NCI-H82 treated with DMSO at 0.1 percent for 48 hours (cell line): Measurements from ENCODE around the gene SCARF2.
"Not testable (repeated sequence)": the region's sequence is repeated elsewhere in the genome, so short reads cannot be mapped to it uniquely, and the experiment has no call there.

Source experiments
- DNase-seq: peaks from one replicate; lab custom pipeline; 2025; ENCODE audit not compliant: unreplicated experiment; lab: John Stamatoyannopoulos, UW

The SCARF2 gene, protein sequence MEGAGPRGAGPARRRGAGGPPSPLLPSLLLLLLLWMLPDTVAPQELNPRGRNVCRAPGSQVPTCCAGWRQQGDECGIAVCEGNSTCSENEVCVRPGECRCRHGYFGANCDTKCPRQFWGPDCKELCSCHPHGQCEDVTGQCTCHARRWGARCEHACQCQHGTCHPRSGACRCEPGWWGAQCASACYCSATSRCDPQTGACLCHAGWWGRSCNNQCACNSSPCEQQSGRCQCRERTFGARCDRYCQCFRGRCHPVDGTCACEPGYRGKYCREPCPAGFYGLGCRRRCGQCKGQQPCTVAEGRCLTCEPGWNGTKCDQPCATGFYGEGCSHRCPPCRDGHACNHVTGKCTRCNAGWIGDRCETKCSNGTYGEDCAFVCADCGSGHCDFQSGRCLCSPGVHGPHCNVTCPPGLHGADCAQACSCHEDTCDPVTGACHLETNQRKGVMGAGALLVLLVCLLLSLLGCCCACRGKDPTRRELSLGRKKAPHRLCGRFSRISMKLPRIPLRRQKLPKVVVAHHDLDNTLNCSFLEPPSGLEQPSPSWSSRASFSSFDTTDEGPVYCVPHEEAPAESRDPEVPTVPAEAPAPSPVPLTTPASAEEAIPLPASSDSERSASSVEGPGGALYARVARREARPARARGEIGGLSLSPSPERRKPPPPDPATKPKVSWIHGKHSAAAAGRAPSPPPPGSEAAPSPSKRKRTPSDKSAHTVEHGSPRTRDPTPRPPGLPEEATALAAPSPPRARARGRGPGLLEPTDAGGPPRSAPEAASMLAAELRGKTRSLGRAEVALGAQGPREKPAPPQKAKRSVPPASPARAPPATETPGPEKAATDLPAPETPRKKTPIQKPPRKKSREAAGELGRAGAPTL

DNA sequence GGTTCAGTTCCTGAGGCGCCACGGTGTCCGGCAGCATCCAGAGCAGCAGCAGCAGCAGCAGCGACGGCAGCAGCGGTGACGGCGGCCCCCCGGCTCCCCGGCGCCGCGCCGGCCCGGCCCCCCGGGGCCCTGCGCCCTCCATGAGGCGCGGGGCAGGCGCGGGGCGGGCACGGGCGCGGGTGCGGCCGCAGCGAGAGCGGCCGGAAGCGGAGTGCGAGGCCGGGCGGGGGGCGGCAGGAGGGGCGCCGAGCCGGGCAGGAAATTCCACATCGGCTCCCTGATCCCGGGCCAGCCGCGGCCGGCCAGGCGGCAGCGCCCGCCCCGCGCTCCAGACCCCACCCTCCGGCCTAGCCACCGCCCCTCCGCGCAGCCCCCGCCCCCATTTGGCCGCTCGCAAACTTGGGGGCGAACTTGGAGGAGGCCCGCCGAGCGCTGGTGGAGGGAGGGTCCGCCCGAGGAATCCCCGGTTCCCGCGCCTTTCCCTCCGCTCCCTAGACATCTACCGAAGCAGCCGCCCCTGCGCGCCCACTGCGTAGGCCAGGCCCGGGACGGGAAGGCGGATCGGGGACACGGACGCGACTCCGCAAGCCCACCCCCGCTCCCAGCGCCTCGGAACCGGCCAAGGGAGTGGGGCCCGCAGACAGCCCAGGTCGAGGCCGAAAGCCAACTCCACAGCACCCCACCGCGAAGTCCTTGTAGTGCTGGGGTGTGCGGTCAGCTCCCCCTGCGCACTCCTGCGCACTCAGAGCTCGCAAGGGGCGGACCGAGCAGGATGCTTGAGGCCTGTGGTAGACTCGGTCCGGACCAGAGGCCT lies at the start of gene SCARF2:
Gene SCARF2 (minus strand): TSS at position 213 of the 814 bp plus-strand sequence. CDS start 71 bp downstream, at position 142.
- DNase-seq = no peak

DNA sequence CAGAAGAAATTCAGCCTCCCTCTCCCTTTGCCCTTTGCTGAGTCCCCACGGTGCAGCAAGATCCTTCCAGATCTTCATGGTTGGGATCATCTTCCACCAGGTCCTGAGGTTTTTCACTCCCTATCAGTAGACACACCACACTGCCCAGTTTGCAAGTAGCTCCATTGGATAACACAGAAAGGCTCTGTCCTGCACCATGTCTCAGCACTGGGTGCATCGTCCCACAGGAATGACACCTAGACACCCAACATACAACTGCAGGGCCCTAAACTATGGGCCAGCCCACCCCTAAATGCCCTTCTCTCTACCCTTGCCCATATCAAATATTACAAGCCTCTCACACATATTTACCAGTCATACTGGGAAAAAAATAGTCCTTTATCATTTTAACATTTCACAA lies 48.6 kb upstream of the SCARF2 start:
- no peak for DNase-seq

DNA sequence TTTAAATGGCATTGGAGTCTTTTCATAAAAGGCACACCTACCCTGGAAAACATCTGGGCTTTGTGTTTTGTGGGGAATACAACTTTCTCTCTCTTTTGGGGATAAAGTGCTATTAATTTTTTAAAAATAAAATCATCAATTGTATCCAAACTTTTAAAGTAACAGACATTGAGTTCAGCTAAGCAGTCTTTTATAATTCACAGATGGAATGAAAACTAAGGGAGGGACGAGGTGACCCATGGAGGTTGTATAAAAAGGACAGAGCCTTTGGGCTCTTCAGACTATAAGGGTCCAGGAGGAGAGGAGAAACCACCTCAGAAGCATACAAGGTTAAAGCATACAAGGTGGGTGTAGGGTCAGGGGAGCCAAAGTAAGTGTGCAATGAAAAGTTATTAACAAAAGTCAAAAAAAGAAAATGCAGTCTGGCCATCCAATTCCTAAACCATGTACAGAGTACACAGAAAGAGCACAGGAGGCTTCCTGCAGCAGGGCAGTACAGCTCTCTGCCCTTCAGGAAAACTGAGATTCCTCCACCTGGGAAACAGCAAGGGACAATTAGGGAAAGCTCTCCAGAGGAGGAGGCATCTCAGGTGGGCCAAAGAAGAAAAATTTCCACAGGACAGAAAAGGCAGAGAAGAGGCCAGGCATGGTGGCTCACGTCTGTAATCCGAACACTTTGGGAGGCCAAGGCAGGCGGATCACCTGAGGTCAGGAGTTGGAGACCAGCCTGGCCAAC lies 47.5 kb upstream of the SCARF2 start:
- no peak for DNase-seq

DNA sequence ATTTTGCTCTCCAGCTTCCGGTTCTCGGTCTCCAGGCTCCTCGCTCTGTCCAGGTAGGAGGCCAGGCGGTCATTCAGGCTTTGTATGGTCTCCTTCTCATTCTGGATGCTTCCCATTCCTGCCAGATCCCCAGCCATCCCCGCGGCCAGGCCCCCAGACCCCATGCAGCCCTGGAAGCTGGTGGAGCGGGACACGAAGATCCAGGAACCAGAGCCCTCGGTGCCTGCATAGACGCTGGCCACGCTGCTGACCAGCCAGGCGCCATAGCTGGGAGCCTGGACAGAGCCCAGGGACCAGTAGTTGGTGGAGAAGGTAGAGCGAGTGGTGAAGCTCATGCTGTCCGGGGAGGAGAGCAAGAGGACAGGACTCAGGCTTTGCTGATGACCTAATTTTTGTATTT lies 46.1 kb upstream of the SCARF2 start:
- no peak for DNase-seq

DNA sequence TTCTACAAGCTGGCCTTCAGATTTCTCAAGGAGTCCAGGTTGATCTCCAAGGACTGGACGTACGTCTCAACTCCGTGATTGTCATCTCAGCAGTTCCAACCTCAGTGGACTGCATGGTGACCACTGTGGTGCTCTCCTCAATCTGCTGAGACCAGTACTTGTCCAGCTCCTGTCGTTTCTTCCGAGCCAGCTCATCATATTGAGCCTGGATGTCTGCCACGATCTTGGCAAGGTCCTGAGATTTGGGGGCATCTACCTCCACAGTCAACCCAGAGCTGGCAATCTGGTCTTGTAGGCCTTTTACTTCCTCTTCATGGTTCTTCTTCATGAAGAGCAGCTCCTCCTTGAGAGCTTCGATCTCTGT lies 45.5 kb upstream of the SCARF2 start:
- DNase-seq = not testable (repeated sequence)

DNA sequence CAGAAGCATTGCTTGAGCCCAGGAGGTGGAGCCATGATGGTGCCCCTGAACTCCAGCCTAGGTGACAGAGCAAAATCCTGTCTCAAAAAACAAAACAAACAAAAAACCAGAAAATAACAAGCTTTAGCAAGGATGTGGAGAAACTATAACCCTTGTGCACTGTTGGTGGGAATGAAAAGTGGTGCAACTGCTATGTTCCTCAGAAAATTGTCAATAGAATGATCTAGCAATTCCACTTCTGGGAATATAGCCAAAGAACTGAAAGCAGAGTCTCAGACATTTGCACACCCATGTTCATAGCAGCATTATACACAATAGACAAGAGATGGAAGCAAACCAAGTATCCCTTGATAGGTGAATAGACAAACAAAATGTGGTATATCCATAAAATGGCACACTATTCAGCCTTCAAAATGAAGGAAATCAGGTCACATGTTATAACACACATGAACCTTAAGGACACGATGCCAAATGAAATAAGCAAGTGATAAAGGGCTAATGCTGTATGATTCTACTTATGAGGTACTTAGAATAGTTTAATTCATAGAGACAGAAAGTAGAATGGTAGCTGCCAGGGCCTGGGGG lies 42.1 kb upstream of the SCARF2 start:
- DNase-seq = no peak

DNA sequence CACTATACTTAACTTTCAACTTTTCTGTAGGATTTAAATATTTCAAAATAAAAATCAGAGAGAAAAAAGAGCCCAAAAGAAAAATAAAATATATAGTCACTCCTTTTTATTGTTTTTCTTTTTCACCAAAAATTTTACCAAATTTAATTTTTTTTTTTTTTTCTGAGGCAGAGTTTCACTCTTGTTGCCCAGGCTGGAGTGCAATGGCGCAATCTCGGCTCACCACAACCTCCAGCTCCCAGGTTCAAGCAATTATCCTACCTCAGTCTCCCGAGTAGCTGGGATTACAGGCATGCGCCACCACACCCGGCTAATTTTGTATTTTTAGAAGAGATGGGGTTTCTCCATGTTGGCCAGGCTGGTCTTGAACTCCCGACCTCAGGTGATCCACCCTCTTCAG lies 40.4 kb upstream of the SCARF2 start:
- DNase-seq = not testable (repeated sequence)

DNA sequence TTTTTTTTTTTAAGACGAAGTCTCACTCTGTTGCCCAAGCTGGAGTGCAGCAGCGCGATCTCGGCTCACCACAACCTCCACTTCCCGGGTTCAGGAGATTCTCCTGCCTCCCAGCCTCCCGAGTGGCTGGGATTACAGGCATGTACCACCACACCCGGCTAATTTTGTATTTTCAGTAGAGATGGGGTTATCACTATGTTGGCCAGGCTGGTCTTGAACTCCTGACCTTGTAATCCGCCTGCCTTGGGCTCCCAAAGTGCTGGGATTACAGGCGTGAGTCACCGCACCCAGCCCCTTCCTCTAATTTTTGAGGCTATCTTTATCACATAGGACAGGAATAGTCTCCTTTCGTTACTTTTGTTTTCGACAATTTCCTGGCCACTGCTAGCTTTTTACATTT lies 37.9 kb upstream of the SCARF2 start:
- not testable (repeated sequence) for DNase-seq

DNA sequence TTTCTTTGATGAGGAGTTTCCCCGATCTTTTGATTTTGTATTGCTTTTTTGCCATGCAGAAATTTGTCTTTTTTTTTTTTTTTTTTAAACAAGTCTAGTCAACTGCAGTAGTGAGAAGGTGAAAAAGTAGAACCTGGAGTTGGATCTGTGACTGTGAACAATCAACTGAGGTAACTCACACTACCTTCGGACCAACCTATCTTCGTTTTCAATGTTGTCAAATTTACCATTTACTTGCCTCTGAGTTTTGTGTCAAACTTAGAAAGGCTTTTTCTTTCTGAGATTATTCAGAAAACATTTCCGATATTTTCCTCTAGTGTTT lies 37.5 kb upstream of the SCARF2 start:
- no peak for DNase-seq

DNA sequence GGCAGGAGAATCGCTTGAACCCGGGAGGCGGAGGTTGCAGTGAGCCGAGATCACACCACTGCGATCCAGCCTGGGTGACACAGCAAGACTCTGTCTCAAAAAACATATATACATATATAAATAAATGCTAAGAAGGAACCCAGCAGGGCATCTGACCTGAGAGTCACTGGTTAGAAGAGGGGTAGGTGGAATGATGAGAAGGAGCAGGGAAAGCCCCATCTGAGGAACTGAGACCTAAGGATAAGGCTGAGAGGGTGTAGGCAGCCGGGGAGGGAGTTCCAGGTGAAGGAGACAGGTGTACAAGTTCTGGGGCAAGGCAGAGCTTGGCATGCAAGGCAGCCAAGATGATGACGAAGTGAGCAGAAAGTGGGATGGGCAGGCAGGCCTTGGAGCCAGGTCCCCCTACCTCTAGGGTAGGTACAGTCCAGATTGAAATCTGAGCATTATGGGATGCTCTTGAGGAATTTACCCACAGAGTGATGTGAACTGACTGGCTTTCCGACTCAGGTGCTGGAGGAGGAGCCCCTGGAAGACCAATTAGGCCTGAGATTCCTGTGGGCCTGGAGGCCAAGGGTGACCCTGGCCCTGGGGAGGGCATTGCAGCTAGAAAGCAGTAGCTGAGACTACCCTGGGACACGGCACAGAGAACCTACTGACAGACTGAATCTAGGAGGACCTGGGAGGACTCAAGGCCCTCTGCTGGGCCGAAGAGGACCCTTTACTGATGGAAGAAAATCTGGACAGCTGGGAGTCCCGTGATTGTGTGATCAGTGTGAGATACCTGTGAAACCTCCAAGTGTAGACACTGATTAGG lies 35.2 kb upstream of the SCARF2 start:
- DNase-seq = no peak

DNA sequence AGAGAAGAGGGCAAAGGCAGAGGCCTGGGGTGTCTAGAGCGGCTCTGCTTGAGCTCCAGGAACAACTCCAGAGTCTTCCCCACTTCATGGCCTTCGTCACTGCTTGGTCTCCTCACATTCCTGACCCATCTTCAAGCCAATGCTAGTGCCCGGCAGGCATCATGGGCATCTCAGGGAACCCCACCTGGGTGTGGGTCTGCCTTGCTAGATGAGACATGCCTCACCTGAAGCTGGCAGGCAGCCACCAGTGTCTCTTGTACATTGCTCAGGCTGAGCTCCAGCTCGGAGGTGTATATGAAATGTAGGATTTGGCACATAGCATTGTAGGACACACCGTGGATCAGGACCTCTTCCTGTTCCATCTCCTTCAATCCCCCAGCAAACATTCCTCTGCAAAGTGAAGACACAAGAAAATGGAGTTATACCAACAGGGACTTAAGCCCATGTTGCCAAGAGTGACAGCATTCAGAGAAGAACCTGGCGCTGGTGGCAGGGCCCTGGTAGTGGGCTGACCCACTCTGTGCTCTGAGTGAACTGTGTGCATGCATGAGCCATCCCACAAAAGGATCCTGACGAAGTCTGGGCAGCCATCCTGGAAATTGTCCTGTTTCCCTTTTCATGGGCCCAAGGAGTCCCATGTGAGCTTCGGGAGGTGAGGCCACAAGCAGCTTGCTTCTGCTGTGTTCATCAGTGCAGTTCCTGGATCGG lies 33.7 kb upstream of the SCARF2 start:
- DNase-seq = no peak

DNA sequence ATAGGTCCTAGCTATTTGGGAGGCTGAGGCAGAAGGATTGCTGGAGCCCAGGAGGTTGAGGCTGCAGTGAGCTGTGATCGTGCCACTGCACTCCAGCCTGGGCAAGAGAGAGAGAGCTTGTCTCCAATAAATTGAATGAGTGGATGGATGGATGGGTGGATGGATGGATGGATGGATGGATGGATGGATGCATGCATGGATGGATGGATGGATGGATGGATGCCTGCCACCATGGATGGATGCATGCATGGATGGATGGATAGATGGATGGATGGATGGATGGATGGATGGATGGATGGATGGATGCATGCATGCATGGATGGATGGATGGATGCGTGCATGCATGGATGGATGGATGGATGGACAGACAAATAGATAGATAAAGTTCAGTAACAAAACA lies 32.9 kb upstream of the SCARF2 start:
- not testable (repeated sequence) for DNase-seq

DNA sequence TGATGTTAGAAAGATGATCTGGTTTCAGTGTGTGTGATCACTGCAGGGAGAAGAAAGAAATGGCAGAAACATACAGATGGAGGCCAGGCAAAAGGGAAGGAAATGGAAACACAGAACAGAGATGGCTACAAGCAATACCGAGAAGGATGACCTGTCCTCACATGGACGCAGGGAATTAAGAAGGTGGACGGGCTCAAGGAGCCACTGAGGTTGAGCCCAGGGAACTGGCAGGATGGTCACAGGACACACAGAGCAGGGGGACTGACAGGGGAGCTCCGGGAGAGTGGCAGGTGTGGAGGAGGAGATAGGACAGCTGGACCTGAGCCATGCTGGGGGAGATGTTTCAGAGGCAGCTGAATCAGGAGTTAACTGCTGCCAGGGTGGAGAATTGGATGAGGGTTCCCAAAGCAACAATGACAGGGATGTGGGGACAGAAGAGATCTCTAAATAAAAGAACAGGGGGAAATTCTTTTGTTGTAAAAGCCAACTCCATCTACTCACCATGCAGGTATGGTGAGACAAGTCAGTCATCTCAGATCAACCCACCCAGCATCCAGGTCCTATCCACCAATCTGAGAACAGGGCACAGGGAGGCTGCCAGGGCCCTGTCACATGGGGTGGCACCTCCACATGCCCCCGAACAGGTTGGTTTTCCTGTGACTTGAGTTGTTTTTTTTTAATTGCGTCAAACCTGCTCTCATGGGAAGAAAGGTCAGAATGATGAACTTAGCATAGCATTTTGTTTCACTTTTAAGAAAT lies 31.7 kb upstream of the SCARF2 start:
- DNase-seq = no peak

DNA sequence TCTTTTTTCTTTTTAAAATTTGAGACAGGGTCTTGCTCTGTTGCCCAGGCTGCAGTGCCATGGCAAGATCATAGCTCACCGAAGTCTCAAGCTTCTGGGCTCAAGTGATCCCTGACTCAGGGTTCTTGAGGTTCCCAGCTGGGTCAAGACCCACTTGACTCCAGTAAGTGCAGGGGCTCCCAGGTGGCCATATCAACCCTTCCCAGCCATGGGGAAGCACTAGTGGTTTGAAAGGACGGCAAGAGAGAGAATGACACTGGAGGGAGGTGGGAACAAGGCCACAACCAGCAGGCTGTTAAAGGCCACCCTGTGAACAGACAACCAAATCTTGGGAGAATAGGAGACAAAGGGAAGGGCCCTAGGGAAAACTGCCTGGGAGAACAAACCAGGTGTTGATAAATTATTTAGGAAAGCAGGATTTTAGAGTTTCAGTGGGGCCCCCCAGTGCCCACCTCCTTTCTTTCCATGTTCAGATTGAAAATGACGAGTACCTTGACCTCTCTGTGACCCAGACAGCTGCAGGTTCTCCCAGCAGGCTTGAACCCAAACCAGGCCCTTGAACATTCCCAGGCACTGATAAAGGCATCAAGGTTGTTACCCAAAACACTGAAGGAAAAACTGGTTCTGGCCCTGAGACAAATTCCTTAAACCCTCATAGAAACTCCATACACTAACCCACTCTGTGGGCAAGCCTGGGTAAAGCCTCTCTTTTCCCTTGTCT lies 29.2 kb upstream of the SCARF2 start:
- DNase-seq = no peak

DNA sequence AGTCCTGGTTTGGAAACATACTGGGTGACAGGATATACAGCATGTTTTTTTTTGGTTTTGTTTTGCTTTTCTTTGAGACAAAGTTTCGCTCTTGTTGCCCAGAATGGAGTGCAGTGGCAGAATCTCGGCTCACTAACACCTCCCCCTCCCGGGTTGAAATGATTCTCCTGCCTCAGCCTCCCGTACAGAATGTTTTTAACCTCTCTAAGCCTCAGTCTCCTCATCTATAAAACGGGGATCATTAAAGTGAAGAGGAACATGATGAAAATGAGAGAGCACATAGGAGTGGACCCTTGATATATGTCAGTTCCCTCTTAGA lies 28.1 kb upstream of the SCARF2 start:
- no peak for DNase-seq

DNA sequence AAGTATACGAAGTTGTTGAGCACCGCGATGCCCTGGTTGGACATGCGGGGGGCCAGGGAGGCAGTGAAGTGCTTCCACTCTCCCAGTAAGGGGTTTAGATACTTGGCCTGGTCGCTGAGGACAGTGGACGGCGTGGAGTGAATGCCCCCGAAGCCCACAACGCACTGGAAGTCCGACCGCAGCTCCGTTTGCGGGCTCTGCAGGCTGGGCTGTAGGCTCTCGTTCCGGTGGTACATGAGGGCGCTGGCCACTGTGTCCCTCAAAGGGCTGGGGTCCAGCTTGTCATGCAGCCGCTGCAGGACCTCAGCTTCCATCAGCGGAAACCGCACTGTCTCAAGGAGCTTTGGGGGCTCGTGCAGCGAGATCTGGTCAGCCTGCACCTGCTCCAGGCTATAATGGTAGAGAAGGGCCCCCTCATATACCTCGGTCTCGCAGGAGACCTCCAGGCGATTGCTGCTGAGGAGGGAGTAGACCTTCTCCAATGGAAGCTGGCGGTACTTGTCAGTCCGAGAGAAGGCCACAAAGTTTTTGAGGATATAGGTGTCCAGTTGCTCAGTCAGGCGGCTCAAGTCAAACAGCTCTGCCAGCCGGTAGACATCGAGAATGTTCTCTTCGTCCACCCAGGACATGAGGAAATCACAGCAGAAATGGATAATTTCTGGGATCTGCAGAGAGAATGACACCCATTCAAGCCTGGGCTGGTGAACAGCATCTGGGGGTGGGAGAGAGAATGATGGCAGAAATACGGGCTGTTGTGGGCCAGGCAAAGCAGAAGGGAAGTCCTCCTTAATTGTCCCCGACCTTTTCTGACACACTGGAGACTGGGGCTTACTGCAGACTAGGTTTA lies 27.5 kb upstream of the SCARF2 start:
- no peak for DNase-seq

DNA sequence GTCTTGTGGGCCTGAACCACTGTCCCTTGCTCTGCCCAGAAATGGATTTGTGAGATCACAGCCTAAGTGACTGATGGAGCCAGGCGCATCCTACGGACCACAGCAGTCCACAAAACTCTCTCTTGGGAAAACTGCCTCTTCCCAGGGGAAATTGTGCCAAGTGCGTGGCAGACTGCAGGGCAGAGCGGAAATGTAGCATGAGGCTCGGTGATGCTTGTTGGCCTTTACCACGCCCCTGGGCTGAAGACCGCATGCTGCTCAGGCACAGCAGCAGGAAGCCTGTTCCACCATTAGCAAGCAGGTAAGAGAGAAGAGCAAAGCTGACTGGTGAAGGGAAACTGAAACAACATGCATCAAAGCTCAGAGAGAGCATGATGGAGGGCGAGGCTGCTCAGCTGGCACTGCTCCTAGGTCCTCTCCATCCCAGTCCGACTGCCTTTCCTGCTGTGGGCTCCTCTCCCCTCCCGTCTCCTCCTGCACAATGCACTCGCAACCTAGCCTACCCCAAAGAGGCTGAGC lies 26.5 kb upstream of the SCARF2 start:
- no peak for DNase-seq
